Type B pancreatic cell (in vitro differentiated cells): Measurements from ENCODE around the gene GNG2. TPM values are rescaled to one million over a fixed set of nuclear protein-coding genes. Genes with fewer than 3 reads are reported as not detected.
"Not testable (repeated sequence)": the region's sequence is repeated elsewhere in the genome, so short reads cannot be mapped to it uniquely, and the experiment has no call there.

Source experiments
- DNase-seq: peaks from one replicate; pipeline ENCODE4 v3.0.0; 2021; ENCODE audit warnings: mixed read lengths; ENCODE audit not compliant: unreplicated experiment; ENCODE audit errors: extremely low spot score
- H3K27ac Mint-ChIP-seq: 2 replicates; pipeline ENCODE4 v1.8.0; 2021; ENCODE audit warnings: mild to moderate bottlenecking, mixed read lengths
- H3K27me3 Mint-ChIP-seq: 2 replicates; pipeline ENCODE4 v1.8.0; 2021; ENCODE audit warnings: mixed read lengths
- H3K36me3 Mint-ChIP-seq: 2 replicates; pipeline ENCODE4 v1.8.0; 2021; ENCODE audit warnings: mixed read lengths
- H3K4me1 Mint-ChIP-seq: one replicate; pipeline ENCODE4 v1.8.0; 2021; ENCODE audit warnings: mixed read lengths; ENCODE audit not compliant: unreplicated experiment
- H3K4me3 Mint-ChIP-seq: 2 replicates; pipeline ENCODE4 v1.8.0; 2021; ENCODE audit warnings: mild to moderate bottlenecking, mixed read lengths
- H3K9me3 Mint-ChIP-seq: 2 replicates; pipeline ENCODE4 v1.8.0; 2021; ENCODE audit warnings: mixed read lengths
- total RNA-seq: library from RNA; stranded (reverse); gene quantifications from 2 replicates; pipeline ENCODE4 v1.2.1, GENCODE V29; 2021; ENCODE audit warnings: low replicate concordance
- TF ChIP-seq, protein P1 (sequence below): fragments of 200-600 bp; sonication (generic); conservative IDR thresholded peaks from 2 replicates; pipeline ENCODE4 v1.5.0; 2021; ENCODE audit warnings: antibody characterized with exemption, mild to moderate bottlenecking

The GNG2 gene
- total RNA-seq, 1 donor from 2014 or later, result 45.3 TPM

DNA sequence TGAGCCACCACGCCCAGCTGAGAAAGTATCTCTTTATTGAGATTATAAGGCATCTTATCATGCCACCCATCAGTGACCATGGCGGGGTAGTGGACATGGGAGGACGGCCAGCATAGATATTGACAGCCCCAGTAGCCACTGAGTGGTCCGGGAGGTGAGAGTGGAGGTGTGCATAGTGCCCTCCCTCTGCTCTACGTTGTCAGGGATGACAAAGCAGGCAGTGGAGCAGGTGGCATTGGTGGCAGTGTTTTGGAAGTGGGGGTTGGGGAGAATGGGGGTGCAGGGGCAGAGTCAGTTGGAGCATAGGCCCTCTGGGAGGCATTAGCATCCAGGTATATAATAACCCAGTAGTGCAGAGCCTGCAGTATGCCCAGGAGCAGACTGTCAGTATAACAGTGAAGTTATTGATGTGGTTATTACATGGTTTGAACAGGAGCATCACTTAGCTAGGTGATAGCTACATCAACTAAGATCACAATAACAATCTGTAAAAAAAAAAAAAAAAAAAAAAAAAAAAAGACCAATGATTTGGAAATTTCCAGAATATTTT lies 41.1 kb downstream of the GNG2 start:
- H3K27me3 Mint-ChIP-seq, result no peaks in the 10 kb centered on the region
- TF ChIP-seq, protein P1, sequence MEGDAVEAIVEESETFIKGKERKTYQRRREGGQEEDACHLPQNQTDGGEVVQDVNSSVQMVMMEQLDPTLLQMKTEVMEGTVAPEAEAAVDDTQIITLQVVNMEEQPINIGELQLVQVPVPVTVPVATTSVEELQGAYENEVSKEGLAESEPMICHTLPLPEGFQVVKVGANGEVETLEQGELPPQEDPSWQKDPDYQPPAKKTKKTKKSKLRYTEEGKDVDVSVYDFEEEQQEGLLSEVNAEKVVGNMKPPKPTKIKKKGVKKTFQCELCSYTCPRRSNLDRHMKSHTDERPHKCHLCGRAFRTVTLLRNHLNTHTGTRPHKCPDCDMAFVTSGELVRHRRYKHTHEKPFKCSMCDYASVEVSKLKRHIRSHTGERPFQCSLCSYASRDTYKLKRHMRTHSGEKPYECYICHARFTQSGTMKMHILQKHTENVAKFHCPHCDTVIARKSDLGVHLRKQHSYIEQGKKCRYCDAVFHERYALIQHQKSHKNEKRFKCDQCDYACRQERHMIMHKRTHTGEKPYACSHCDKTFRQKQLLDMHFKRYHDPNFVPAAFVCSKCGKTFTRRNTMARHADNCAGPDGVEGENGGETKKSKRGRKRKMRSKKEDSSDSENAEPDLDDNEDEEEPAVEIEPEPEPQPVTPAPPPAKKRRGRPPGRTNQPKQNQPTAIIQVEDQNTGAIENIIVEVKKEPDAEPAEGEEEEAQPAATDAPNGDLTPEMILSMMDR, result no peak

DNA sequence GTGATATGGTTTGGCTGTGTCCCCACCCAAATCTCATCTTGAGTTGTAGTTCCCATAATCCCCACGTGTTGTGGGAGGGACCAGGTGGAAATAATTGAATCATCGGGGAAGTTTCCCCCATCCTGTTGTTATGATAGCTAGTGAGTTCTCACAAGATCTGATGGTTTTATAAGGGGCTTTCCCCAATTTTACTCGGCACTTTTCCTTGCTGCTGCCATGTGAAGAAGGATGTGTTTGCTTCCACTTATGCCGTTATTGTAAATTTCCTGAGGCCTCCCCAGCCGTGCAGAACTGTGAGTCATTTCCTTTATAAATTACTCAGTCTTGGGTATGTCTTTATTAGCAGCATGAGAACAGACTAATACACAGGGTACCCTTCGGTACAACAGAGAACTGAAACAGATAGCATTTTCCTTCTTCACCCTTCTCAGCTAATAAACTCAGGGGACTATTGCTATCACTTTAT lies 45.3 kb downstream of the GNG2 start:
- peak overlapping the region; percentile 5 for H3K4me3 Mint-ChIP-seq
- H3K36me3 Mint-ChIP-seq, H3K27me3 Mint-ChIP-seq, DNase-seq, H3K9me3 Mint-ChIP-seq, H3K4me1 Mint-ChIP-seq, H3K27ac Mint-ChIP-seq: not testable (repeated sequence)
- TF ChIP-seq, protein P1, result peak; percentile 22

More for the DNA sequence above, 41.1 kb downstream of the GNG2 start:
- Mint-ChIP-seq H3K4me3 (no peak overlapping the region), H3K36me3 (no peaks in the 10 kb centered on the region), H3K27ac (no peak overlapping the region), H3K4me1 (peaks cover 6% of the 10 kb centered on the region), H3K9me3 (no peaks in the 10 kb centered on the region)
- no peak for DNase-seq

DNA sequence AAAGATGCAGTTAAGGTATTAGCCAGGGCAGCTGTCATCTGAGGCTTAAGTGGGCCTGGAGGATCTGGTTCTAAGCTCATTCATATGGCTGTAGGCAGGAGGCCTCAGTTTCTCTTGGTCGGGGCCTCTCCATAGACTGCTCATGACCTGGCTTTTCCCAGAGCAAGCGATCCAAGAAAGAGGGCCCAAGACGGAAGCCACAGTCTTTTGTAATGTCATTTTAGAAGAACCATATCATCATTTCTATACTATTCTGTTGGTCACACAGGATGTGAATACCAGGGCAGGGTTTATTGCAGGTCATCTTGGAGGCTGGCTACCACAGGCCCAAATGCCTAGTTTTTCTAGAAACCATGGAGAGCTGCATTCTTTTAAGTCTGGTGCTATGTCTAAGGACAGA lies 47.7 kb downstream of the GNG2 start:
- DNase-seq, result no peak
- no peak overlapping the region for H3K27ac Mint-ChIP-seq
- no peaks in the 10 kb centered on the region for H3K27me3 Mint-ChIP-seq
- no peaks in the 10 kb centered on the region for H3K9me3 Mint-ChIP-seq
- H3K4me3 Mint-ChIP-seq, result no peak overlapping the region
- no peaks in the 10 kb centered on the region for H3K36me3 Mint-ChIP-seq
- no peaks in the 10 kb centered on the region for H3K4me1 Mint-ChIP-seq
- TF ChIP-seq, protein P1, result no peak

DNA sequence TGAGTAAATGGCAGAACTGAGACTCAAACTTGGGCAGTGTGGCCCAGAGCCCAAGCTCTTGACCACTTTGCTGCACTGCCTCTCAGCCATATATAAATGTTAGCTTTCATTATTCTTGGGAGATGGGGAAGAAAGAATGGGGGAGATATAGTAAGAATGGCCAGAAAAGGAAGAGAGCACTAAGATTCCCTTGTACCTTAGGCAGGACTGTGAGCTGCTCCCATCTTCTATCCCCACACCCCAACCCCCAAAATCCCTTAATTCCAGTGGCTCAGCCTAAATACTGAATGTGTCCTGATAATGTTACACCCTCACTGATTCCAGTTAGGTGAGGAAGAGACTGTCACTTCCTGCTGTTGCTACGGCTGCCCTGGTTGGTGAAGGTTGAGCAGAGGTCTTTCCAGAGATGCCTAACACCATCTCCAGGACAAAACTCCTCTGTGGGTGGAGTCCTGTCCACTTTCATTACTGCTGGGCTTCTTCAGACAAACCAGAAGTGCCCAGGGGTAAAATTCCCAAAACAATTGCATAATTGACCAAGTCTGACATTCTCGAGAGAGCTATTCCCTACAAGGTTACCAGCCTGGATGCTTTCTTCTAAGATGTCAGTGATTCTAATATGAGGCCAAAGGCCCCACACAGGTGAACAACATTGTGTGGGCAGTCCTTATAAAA lies 51.8 kb downstream of the GNG2 start:
- no peaks in the 10 kb centered on the region for H3K9me3 Mint-ChIP-seq
- no peaks in the 10 kb centered on the region for H3K36me3 Mint-ChIP-seq
- no peak overlapping the region for H3K4me3 Mint-ChIP-seq
- no peak for DNase-seq
- TF ChIP-seq, protein P1, result no peak
- H3K4me1 Mint-ChIP-seq, result peaks cover 9% of the 10 kb centered on the region
- H3K27me3 Mint-ChIP-seq, result no peaks in the 10 kb centered on the region
- no peak overlapping the region for H3K27ac Mint-ChIP-seq

DNA sequence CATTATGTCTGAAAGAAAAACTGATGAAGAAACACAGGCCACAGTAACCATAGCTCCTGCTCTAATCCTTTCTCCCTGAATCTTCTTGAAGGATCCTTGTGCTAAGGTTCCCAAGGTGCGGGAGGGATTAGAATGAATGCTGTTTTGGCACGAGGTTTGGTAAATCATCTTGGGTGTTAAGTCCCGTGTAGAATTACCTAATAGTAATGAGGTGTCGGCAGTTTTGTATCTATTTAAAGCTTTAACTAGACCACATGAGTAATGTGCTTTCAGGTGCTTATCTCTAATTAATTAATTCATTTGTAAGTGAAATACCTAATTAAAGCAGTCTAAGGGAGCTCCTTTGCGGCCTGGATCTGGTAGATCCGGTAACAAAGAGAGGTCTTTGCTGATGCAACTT lies 53.9 kb downstream of the GNG2 start:
- Mint-ChIP-seq H3K9me3 (no peaks in the 10 kb centered on the region), H3K27ac (no peak overlapping the region), H3K27me3 (no peaks in the 10 kb centered on the region), H3K36me3 (no peaks in the 10 kb centered on the region), H3K4me3 (no peak overlapping the region), H3K4me1 (peaks cover 10% of the 10 kb centered on the region)
- DNase-seq, result no peak
- TF ChIP-seq, protein P1, result no peak
